A549 (cell line): Measurements from ENCODE around the gene CPZ. TPM values are rescaled to one million over a fixed set of nuclear protein-coding genes. Genes with fewer than 3 reads are reported as not detected.

ENCODE experiments used
- ATAC-seq, 2 experiments: fragments of 200-7000 bp in 1 of 2; fragments of >200 bp in 1 of 2; cut with Nextera tagmentation in 1 of 2; cut with Tn5 transposase in 1 of 2; 3 replicates each; pipeline versions ENCODE4 v1.8.0 to v1.9.1; 2018 to 2020; ENCODE audit warnings: mild to moderate bottlenecking in 1 of 2, moderate library complexity in 1 of 2
- CTCF ChIA-PET: fragments of 300-600 bp; sonication (Branson Sonifier 250); formaldehyde crosslinking; extraction: SDS; loops from one replicate; lab custom pipeline; 2021; ENCODE audit warnings: antibody characterized with exemption, inconsistent platforms; lab: Yijun Ruan, JAX
- POLR2A ChIA-PET: fragments of 350-600 bp; formaldehyde crosslinking; extraction: SDS; loops from one replicate; lab custom pipeline; 2021; ENCODE audit warnings: antibody characterized with exemption, inconsistent platforms; lab: Yijun Ruan, JAX
- DNase-seq, 2 experiments: peaks; one replicate each; pipeline versions ENCODE4 v3.0.0 to v3.0.0-alpha.2; 2011 to 2016; ENCODE audit warnings: low read depth in 1 of 2, low spot score in 1 of 2
- FAIRE-seq: peaks from 2 replicates; lab custom pipeline; 2011; peaks lifted over from hg19 to GRCh38; lab: Jason Lieb, UNC
- H3K27ac ChIP-seq, 2 experiments: fragments of >200 bp; sonication (Bioruptor Twin); formaldehyde crosslinking; 3 replicates each; pipeline ENCODE4 v1.5.1; 2016 to 2017
- H3K4me1 ChIP-seq: fragments of >200 bp; sonication (Bioruptor Twin); formaldehyde crosslinking; 3 replicates; pipeline ENCODE4 v1.6.1; 2016
- H3K4me2 ChIP-seq: fragments of >200 bp; sonication (Bioruptor Twin); formaldehyde crosslinking; 3 replicates; pipeline ENCODE4 v1.6.1; 2016
- H3K4me3 ChIP-seq: fragments of >200 bp; sonication (Bioruptor Twin); formaldehyde crosslinking; 3 replicates; pipeline ENCODE4 v1.5.1; 2016
- H3K9me3 ChIP-seq: fragments of >200 bp; sonication (Bioruptor Twin); formaldehyde crosslinking; 3 replicates; pipeline ENCODE4 v1.6.1; 2016
- BCL3 ChIP-seq: fragments of >200 bp; sonication (Bioruptor Twin); formaldehyde crosslinking; IDR thresholded peaks from 3 replicates; pipeline ENCODE4 v1.6.1; 2016
- BHLHE40 ChIP-seq: IDR thresholded peaks from 2 replicates; pipeline ENCODE4 v1.6.1; 2012; ENCODE audit warnings: low read depth, low read length, inconsistent platforms
- CBX8 ChIP-seq: fragments of 200-600 bp; sonication (generic); IDR thresholded peaks from 2 replicates; pipeline ENCODE4 v1.6.1; 2016
- CEBPB ChIP-seq, 2 experiments: fragments of >200 bp in 1 of 2; sonication (Bioruptor Twin) in 1 of 2; formaldehyde crosslinking in 1 of 2; IDR thresholded peaks; 2 replicates each; pipeline ENCODE4 v1.6.1; 2012 to 2016
- CHD2 ChIP-seq: fragments of 150-350 bp; IDR thresholded peaks from 2 replicates; pipeline ENCODE4 v1.6.1; 2014; ENCODE audit warnings: low read length; ENCODE audit not compliant: partially characterized antibody
- CHD4 ChIP-seq: fragments of 200-600 bp; sonication (generic); IDR thresholded peaks from 2 replicates; pipeline ENCODE4 v1.6.1; 2016; ENCODE audit warnings: antibody characterized with exemption, mild to moderate bottlenecking, borderline replicate concordance
- CTCF ChIP-seq: fragments of >200 bp; sonication (Bioruptor Twin); formaldehyde crosslinking; IDR thresholded peaks from 3 replicates; pipeline ENCODE4 v1.5.1; 2016
- E2F6 ChIP-seq: IDR thresholded peaks from 2 replicates; pipeline ENCODE4 v1.6.1; 2012; ENCODE audit warnings: low read depth, borderline replicate concordance
- ESRRA ChIP-seq: fragments of 150-350 bp; IDR thresholded peaks from 2 replicates; pipeline ENCODE4 v1.6.1; 2014; ENCODE audit warnings: mild to moderate bottlenecking, low read length, borderline replicate concordance
- FOSB ChIP-seq: fragments of 250-450 bp; sonication (Bioruptor Pico); IDR thresholded peaks from 2 replicates; pipeline ENCODE4 v1.5.0; 2020; ENCODE audit warnings: mild to moderate bottlenecking, moderate library complexity
- FOSL2 ChIP-seq, 2 experiments: fragments of 450-650 bp in 1 of 2; fragments of >200 bp in 1 of 2; sonication (Bioruptor Twin) in 1 of 2; formaldehyde crosslinking; IDR thresholded peaks; 2 replicates each; pipeline versions ENCODE4 v1.5.0 to v1.6.1; 2016 to 2020; ENCODE audit warnings: mild to moderate bottlenecking in 1 of 2, moderate library complexity in 1 of 2
- FOXS1 ChIP-seq: fragments of 250-450 bp; sonication (Bioruptor Pico); IDR thresholded peaks from 2 replicates; pipeline ENCODE4 v1.5.0; 2020; ENCODE audit warnings: mild to moderate bottlenecking, moderate library complexity
- HDAC2 ChIP-seq: fragments of 200-600 bp; sonication (generic); IDR thresholded peaks from 2 replicates; pipeline ENCODE4 v1.6.1; 2016
- HES2 ChIP-seq: fragments of >200 bp; sonication (Bioruptor Twin); formaldehyde crosslinking; IDR thresholded peaks from 2 replicates; pipeline ENCODE4 v1.6.1; 2016
- HMGXB4 ChIP-seq: fragments of 250-450 bp; sonication (Bioruptor Pico); IDR thresholded peaks from 2 replicates; pipeline ENCODE4 v1.5.0; 2021; ENCODE audit warnings: mild to moderate bottlenecking, moderate library complexity, borderline replicate concordance
- HOXA7 ChIP-seq: fragments of 250-450 bp; sonication (Bioruptor Pico); IDR thresholded peaks from 2 replicates; pipeline ENCODE4 v1.5.0; 2020; ENCODE audit warnings: mild to moderate bottlenecking, moderate library complexity
- HOXB5 ChIP-seq: fragments of 250-450 bp; sonication (Bioruptor Pico); IDR thresholded peaks from 2 replicates; pipeline ENCODE4 v1.5.0; 2020; ENCODE audit warnings: mild to moderate bottlenecking, moderate library complexity
- JUN ChIP-seq, 2 experiments: fragments of >200 bp; sonication (Bioruptor Twin); formaldehyde crosslinking; IDR thresholded peaks; 2 replicates in 1 of 2; 3 replicates in 1 of 2; pipeline ENCODE4 v1.6.1; 2016 to 2017
- KDM1A ChIP-seq: fragments of 200-600 bp; sonication (generic); IDR thresholded peaks from 2 replicates; pipeline ENCODE4 v1.6.1; 2016; ENCODE audit warnings: low read depth, mild to moderate bottlenecking
- KDM5A ChIP-seq: fragments of 200-600 bp; sonication (generic); IDR thresholded peaks from 2 replicates; pipeline ENCODE4 v1.6.1; 2016; ENCODE audit warnings: antibody characterized with exemption, mild to moderate bottlenecking
- MAFK ChIP-seq: fragments of 450-650 bp; IDR thresholded peaks from 2 replicates; pipeline ENCODE4 v1.6.1; 2014; ENCODE audit not compliant: partially characterized antibody
- MYC ChIP-seq: IDR thresholded peaks from 2 replicates; pipeline ENCODE4 v1.6.1; 2012; ENCODE audit warnings: mild to moderate bottlenecking, inconsistent platforms, low read length, improper control_type of control experiment, borderline replicate concordance
- PBX3 ChIP-seq: IDR thresholded peaks from 2 replicates; pipeline ENCODE4 v1.6.1; 2012
- RNF2 ChIP-seq: fragments of 200-600 bp; sonication (generic); IDR thresholded peaks from 2 replicates; pipeline ENCODE4 v1.6.1; 2016; ENCODE audit warnings: low read depth, mild to moderate bottlenecking, antibody characterized with exemption, moderate library complexity, borderline replicate concordance
- SREBF2 ChIP-seq: fragments of 450-650 bp; IDR thresholded peaks from 2 replicates; pipeline ENCODE4 v1.6.1; 2014; ENCODE audit warnings: mild to moderate bottlenecking, moderate library complexity
- TFCP2L1 ChIP-seq: fragments of 250-450 bp; sonication (Bioruptor Pico); IDR thresholded peaks from 2 replicates; pipeline ENCODE4 v1.5.0; 2021; ENCODE audit warnings: mild to moderate bottlenecking
- TP53 ChIP-seq: fragments of 250-450 bp; sonication (Bioruptor Pico); IDR thresholded peaks from 2 replicates; pipeline ENCODE4 v1.5.0; 2021; ENCODE audit warnings: mild to moderate bottlenecking, moderate library complexity
- ZC3H11A ChIP-seq: fragments of 450-650 bp; IDR thresholded peaks from 2 replicates; pipeline ENCODE4 v1.6.1; 2014; ENCODE audit warnings: antibody characterized with exemption, mild to moderate bottlenecking
- ZNF302 ChIP-seq: fragments of 250-450 bp; sonication (Bioruptor Pico); IDR thresholded peaks from 2 replicates; pipeline ENCODE4 v1.9.0; 2021; ENCODE audit warnings: inconsistent platforms, mild to moderate bottlenecking, moderate library complexity
- WGBS: methylation state at CpG from one replicate; pipeline ENCODE4 v1.1.6; 2017; ENCODE audit errors: missing lambda C conversion rate; 5-methylcytosine and 5-hydroxymethylcytosine counted together
- polyA plus RNA-seq, 4 experiments: library from polyadenylated mRNA; depleted of rRNA in 3 of 4; stranded (reverse); fragments of >200 nt; fragmentation: RNase III in 1 of 4; extraction: RNeasy Plus Mini Kit Qiagen cat#74134 plus additional on column Dnase treatment in 1 of 4; gene quantifications; 2 replicates in 3 of 4; 3 replicates in 1 of 4; pipeline ENCODE4 v1.2.3, GENCODE V29; 2011 to 2017

The CPZ gene
- polyA plus RNA-seq, 2 of the 4 experiments (the other 2 are of a cell fraction): 0.09 to 0.21 TPM

- peaks cover 6% of the 10 kb centered on the region; the same call in 1 of the 3 replicates for H3K4me1 ChIP-seq
- ChIA-PET CTCF (interaction anchor here (1.4 to 1.8 kb wide), 2 partner anchors 41 to 74 kb away, joined by 3 to 5 read pairs; no protein-coding TSS in a partner anchor), POLR2A (no interaction called here)
- no peak overlapping the region for H3K4me3 ChIP-seq
- DNase-seq (no peak), FAIRE-seq (no peak), ATAC-seq (no peak)
- TF ChIP-seq JUN (IDR thresholded peaks at IDR 0.05) (no peak), ZC3H11A (no peak), HOXA7 (CRISPR knock-in tag) (no peak), MYC (no peak), PBX3 (no peak), SREBF2 (no peak), MAFK (no peak), HES2 (no peak), ESRRA (no peak), HDAC2 (no peak), ZNF302 (CRISPR knock-in tag) (no peak), FOSL2 (IDR thresholded peaks at IDR 0.05) (no peak), FOSL2 (CRISPR knock-in tag; IDR thresholded peaks at IDR 0.05) (no peak), CBX8 (no peak), CHD4 (no peak), CEBPB (IDR thresholded peaks at IDR 0.05) (no peak), HMGXB4 (CRISPR knock-in tag) (no peak), FOSB (CRISPR knock-in tag) (no peak), HOXB5 (CRISPR knock-in tag) (no peak)
- no peaks in the 10 kb centered on the region for H3K9me3 ChIP-seq
- no peak overlapping the region for H3K4me2 ChIP-seq
- no peak overlapping the region for H3K27ac ChIP-seq
- 77% methylated on average over 23 of the region's 32 CpGs for WGBS
Observed at GRCh38 chr4:8544741-8545438, 47.7 kb upstream of the CPZ start.

GRCh38 chr4:8545439-8545765 lies 47.2 kb upstream of the CPZ start:
- no peak for TF ChIP-seq BCL3
- TF ChIP-seq HMGXB4 (CRISPR knock-in tag): no peak
- TF ChIP-seq CTCF: no peak
- no peak for TF ChIP-seq KDM1A
- no peak for TF ChIP-seq KDM5A
- no peak for TF ChIP-seq FOSB (CRISPR knock-in tag)
- no peak for TF ChIP-seq FOXS1 (CRISPR knock-in tag)
- no peak for TF ChIP-seq TFCP2L1 (CRISPR knock-in tag)
- no peak for TF ChIP-seq RNF2
- no peak for TF ChIP-seq BHLHE40
- no peak for TF ChIP-seq FOSL2 (IDR thresholded peaks at IDR 0.05)
- TF ChIP-seq FOSL2 (CRISPR knock-in tag; IDR thresholded peaks at IDR 0.05): no peak
- no peak for TF ChIP-seq E2F6
- TF ChIP-seq ESRRA: no peak
- TF ChIP-seq CHD2: no peak
- no peak for TF ChIP-seq TP53 (CRISPR knock-in tag)
- H3K9me3 ChIP-seq: no peaks in the 10 kb centered on the region
- WGBS: 63% methylated on average over 9 of the region's 9 CpGs
- H3K4me1 ChIP-seq: peaks cover 6% of the 10 kb centered on the region; the same call in 1 of the 3 replicates
- POLR2A ChIA-PET: no interaction called here
- H3K27ac ChIP-seq: no peak overlapping the region
- CTCF ChIA-PET: interaction anchor here (1.8 kb wide), 1 partner anchor 74 kb away, joined by 5 read pairs; no protein-coding TSS in a partner anchor
- no peak for ATAC-seq
- no peak overlapping the region for H3K4me2 ChIP-seq
- DNase-seq: no peak
- no peak overlapping the region for H3K4me3 ChIP-seq
- no peak for FAIRE-seq
